HG02852 (cell line): Measurements from ENCODE around the gene SMO.
"Not testable (repeated sequence)": the region's sequence is repeated elsewhere in the genome, so short reads cannot be mapped to it uniquely, and the experiment has no call there.

Experiments used
- ATAC-seq: cut with Tn5 transposase; IDR thresholded peaks from one replicate; pipeline ENCODE4 v1.9.1; 2021; ENCODE audit warnings: mild to moderate bottlenecking, moderate library complexity; ENCODE audit not compliant: unreplicated experiment

The SMO gene

DNA sequence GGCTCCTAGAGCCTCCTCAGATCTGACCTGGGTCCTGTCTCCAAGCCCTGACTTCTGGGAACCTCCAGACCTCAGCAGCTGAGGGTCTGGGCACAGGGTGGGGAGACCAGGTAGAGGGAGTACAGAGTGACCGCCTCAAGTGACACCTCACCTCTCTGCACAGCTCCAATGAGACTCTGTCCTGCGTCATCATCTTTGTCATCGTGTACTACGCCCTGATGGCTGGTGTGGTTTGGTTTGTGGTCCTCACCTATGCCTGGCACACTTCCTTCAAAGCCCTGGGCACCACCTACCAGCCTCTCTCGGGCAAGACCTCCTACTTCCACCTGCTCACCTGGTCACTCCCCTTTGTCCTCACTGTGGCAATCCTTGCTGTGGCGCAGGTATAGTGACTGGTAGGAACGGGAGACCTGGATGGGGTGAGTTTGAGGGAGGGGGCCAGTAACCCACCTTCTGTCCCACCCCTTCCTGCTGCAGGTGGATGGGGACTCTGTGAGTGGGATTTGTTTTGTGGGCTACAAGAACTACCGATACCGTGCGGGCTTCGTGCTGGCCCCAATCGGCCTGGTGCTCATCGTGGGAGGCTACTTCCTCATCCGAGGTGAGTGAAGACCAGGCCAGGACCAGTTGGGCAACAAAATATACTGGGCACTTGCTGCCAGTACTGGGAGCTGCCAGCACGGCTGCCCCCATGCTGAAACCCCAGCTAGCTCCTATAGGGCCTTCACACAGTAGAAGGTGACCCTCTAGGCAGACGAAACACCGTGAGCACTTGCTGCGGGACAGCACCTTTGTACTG lies 17.8 kb downstream of the SMO start:
- no peak for ATAC-seq

DNA sequence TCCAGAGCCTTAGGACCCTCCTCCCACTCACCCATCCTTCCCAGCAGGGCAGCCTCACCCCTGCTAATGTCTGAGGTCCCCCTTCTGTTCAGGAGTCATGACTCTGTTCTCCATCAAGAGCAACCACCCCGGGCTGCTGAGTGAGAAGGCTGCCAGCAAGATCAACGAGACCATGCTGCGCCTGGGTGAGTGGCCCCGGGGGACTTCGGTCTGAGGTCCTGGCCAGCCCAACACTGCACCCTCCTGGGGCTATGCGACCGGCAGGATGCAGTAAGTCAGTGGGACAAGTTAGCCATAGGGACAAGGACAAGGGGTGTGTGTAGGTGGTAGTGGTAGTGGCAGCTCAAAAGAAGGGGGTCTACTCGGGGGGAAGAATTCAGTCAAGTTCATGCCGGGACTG lies 20.2 kb downstream of the SMO start:
- ATAC-seq, result no peak

- no peak for ATAC-seq
Measured at GRCh38 chr7:129209067-129209926, 20.9 kb downstream of the SMO start.

DNA sequence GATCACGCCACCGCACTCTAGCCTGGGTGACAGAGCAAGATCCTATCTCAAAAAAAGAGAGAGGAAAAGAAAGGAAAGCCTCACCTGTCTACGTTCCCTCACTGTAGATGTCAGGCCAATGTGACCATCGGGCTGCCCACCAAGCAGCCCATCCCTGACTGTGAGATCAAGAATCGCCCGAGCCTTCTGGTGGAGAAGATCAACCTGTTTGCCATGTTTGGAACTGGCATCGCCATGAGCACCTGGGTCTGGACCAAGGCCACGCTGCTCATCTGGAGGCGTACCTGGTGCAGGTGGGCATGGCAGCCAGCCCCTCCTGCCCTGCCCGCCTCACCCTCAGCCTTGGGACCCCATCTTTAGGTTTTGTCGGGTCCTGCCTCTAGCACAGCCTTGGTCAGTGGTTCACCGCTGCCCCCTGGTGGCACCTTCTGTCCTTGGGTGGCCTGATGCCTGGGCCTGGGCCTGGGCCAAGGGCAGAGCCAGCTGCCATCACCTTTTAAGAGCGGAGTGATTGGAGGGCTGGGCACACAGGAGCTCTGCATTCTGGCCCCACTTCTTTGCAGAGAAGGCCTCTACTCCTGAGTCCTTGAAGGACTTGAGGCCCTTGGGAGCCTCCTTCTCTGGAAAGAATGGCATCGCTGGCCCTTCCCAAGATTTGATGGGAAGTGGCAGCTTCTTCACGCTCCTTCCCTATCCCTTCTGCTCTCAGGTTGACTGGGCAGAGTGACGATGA lies 22.0 kb downstream of the SMO start:
- ATAC-seq, result peak; percentile 72

DNA sequence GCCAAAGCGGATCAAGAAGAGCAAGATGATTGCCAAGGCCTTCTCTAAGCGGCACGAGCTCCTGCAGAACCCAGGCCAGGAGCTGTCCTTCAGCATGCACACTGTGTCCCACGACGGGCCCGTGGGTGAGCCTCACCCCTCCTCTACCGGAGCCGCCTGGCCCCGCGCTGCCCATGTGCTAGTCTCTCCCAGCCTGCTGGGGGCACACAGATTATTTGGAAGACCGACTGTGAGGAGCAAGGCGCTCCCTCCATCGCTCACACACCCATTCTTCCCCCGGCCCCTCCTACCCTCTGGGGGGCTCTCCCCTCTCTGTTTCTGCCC lies 22.5 kb downstream of the SMO start:
- ATAC-seq, result no peak

DNA sequence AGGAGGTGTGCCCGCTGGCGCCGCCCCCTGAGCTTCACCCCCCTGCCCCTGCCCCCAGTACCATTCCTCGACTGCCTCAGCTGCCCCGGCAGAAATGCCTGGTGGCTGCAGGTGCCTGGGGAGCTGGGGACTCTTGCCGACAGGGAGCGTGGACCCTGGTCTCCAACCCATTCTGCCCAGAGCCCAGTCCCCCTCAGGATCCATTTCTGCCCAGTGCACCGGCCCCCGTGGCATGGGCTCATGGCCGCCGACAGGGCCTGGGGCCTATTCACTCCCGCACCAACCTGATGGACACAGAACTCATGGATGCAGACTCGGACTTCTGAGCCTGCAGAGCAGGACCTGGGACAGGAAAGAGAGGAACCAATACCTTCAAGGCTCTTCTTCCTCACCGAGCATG lies 23.7 kb downstream of the SMO start:
- ATAC-seq, result no peak

GRCh38 chr7:129212596-129212995 lies 24.2 kb downstream of the SMO start:
- ATAC-seq, result no peak

DNA sequence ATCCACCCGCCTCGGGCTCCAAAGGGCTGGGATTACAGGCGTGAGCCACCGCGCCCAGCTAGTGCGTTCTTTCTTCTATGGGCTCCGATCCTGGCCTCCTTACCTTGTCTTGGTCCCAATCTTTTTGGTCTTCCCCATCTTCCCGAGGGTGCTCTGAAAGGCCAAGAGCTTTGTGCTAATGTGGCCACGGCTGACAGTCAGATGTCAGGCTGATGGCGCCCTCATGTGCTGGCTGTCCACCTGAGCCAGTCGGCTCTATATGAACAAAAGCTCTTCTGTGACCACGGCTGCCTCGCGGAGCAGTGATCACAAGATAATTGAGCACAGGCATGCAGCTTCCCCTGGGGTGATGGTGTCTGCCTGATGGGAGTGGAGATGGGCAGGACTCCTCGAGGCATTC lies 25.4 kb downstream of the SMO start:
- ATAC-seq, result no peak

DNA sequence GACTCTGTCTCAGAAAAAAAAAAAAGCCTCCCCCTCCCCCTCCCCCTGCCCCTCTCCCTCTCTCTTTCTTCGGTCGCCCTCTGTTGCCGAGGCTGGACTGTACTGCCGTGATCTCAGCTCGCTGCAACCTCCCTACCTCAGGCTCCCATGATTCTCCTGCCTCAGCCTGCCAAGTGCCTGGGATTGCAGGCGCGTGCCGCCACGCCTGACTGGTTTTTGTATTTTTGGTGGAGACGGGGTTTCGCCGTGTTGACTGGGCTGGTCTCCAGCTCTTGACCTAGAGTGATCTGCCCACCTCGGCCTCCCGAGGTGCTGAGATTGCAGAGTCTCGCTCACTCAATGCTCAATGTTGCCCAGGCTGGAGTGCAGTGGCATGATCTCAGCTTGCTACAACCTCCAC lies 27.3 kb downstream of the SMO start:
- ATAC-seq, result not testable (repeated sequence)

GRCh38 chr7:129216101-129216715 lies 27.8 kb downstream of the SMO start:
- ATAC-seq, result not testable (repeated sequence)

DNA sequence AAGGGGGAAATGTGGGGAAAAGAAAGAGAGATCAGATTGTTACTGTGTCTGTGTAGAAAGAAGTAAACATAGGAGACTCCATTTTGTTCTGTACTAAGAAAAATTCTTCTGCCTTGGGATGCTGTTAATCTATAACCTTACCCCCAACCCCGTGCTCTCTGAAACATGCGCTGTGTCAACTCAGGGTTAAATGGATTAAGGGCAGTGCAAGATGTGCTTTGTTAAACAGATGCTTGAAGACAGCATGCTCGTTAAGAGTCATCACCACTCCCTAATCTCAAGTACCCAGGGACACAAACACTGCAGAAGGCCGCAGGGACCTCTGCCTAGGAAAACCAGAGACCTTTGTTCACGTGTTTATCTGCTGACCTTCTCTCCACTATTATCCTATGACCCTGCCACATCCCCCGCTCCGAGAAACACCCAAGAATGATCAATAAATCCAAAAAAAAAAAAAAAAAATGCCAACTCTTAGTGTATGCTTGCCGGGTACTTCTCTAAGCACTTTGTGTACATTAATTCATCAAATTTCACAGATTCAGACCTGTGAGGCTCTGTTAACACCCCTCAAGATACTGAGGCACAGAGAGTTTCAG lies 28.5 kb downstream of the SMO start:
- not testable (repeated sequence) for ATAC-seq

GRCh38 chr7:129218514-129219062 lies 30.2 kb downstream of the SMO start:
- peak; percentile 64 for ATAC-seq

DNA sequence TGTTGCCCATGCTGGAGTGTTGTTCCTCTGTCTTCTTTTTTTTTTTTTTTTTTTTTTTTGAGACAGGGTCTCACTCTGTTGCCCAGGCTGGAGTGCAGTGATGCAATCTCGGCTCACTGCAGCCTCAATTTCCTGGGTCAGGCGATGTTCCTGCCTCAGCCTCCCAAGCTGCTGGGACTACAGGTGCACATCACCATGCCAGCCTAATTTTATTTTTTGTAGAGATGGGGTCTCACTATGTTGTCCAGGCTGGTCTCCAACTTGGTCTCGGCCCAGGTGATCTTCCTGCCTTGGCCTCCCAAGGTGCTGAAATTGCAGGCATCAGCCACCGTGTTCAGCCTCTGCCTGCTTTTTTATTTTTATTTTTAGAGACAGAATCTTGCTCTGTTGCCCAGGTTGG lies 30.7 kb downstream of the SMO start:
- not testable (repeated sequence) for ATAC-seq

- no peak for ATAC-seq
Measured at GRCh38 chr7:129222064-129222463, 33.6 kb downstream of the SMO start.

DNA sequence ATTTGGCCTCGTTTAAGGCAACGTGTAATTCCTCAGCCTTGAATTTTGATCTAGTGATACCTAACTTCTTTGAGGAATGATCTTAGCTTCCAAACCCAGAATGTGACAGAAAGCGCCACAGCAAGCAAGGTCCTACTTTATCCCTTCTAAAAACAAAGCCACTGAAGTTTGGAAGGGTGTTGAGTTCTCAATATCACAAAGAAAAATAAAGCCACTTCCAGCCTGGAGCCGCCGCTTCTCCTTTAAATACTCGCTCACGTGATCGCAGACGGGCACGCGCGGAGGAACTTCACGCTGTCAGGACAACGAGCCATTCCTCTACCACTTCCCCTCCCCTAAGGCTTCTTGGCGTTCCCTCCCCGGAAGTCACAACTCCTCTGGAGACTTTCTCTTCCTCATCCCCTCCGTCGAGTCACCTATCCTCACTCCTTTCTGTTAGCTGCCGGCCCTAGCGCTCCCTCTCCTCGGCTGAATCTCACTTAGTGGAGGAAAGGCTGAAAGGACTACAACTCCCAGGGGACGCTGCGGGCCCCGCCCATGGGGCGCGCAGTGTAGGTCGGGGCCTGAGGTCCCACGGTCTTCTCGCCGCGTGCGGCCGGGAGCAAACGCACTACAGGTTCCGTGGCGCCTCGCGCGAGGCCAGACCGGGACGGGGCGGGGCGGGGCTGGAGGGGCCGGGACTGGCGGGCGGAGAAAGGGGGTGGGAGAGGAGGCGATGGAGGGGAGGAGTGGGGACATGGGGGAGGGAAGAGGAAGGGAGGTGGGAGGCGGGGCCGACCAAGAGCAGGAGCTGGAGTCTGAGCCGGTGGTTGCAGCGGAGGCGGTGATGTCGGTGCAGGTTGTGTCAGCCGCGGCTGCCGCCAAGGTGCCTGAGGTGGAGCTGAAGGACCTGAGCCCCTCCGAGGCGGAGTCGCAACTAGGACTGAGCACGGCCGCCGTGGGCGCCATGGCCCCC lies 36.1 kb downstream of the SMO start, which contains the start of gene AHCYL2:
Gene AHCYL2 (plus strand): TSS at position 780 of the 955 bp plus-strand sequence.
- peak; percentile 86 for ATAC-seq

GRCh38 chr7:129225206-129225930 lies 36.9 kb downstream of the SMO start:
- peak; percentile 36 for ATAC-seq

- ATAC-seq, result no peak
Measured at GRCh38 chr7:129225931-129226572, 37.6 kb downstream of the SMO start.
